Measurements from ENCODE around the gene TSHB. TPM values are rescaled to one million over a fixed set of nuclear protein-coding genes. Genes with fewer than 3 reads are reported as not detected.

Gene TSHB
- total RNA-seq, 2 donors from 2014 or later, result not detected

DNA sequence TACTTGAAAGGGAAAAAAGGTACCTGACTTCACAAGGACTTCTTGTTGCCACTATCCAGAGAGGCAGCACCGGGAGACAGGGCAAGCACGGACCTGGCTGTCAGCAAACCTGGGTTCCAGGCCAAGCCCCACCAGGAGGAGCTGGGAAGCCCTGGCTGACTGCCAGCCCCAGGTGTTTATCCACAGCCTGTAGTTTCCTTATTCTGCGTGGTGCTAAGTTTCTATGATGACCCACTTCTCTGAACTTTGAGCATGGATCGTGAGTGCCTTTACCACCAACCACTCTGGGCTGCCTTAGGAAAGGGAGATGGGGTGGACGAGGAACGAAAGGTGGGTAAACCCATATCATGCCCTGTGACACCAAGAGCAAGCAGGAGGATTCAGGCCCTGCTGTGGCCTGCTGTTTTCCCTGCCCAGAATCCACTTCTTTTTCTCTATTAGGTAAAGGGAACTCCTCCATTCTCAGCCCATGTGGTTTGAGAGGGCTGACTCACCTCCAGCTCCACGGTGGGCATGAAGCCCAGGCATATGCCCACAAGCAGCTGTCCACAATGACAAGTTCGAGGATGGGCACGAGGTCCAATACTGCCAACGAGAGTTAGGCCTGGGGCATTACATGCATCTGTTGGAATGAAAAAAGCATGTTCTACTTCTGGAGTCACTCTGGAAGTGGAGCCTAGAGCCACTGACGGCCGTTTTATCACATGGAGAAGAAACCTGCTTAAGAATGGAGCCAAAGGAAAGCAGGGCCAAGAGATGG lies 39.4 kb downstream of the TSHB start:
- 51 to 55% methylated on average over 12 of the region's 12 CpGs for WGBS, 2 donors
- DNase-seq (peak in 3 of 4 donors; percentile 18 to 54 (median 49)), ATAC-seq (peak; percentile 22)
- peak overlapping the region in 3 of 4 donors; percentile 39 to 65 (median 60) for H3K27ac ChIP-seq
- peaks cover 25% of the 10 kb centered on the region for H3K4me1 ChIP-seq
- no peaks in the 10 kb centered on the region for H3K27me3 ChIP-seq
- intact Hi-C loops (cut with DNase I), result no loop called here
- H3K36me3 ChIP-seq (replicated peaks in 1 of 2; ENCODE audit: insufficient read depth in 1 of 2, low read depth in 2 of 2), result no peaks in the 10 kb centered on the region
- TF ChIP-seq, protein P1, sequence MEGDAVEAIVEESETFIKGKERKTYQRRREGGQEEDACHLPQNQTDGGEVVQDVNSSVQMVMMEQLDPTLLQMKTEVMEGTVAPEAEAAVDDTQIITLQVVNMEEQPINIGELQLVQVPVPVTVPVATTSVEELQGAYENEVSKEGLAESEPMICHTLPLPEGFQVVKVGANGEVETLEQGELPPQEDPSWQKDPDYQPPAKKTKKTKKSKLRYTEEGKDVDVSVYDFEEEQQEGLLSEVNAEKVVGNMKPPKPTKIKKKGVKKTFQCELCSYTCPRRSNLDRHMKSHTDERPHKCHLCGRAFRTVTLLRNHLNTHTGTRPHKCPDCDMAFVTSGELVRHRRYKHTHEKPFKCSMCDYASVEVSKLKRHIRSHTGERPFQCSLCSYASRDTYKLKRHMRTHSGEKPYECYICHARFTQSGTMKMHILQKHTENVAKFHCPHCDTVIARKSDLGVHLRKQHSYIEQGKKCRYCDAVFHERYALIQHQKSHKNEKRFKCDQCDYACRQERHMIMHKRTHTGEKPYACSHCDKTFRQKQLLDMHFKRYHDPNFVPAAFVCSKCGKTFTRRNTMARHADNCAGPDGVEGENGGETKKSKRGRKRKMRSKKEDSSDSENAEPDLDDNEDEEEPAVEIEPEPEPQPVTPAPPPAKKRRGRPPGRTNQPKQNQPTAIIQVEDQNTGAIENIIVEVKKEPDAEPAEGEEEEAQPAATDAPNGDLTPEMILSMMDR (IDR thresholded peaks at IDR 0.05), result no peak
- no peak for TF ChIP-seq POLR2A (IDR thresholded peaks at IDR 0.05)
- no peaks in the 10 kb centered on the region for H3K9me3 ChIP-seq
- no peak overlapping the region for H3K4me3 ChIP-seq

DNA sequence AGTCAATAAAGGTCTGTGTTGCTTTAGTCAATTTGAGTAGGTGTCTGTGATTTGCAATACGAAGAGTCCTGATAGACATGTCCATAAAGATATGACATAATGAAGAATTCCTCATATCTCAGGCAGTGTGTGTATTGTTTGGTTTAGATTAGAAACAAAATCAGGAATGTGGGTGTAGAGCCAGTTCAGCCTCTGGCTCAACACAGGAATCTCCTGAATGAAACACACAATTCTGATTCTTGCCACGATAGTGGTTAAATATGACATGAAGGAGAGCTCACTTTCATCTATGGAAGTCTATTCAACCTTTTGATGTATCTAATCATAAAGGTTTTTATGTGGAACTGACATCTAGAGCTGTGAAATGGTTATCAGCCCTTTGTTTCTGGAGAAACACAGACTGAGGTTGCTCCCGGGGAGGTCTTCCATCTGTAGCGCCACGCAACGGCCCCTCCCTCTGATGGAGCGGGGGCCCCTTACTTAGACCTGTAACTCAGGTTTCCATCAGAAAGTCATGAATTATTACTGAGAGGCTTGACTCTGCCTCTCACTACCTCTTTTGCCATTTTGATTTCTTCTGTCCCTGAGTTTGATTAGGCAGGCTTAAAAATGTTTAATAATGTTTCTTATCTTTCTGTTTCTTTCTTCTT lies 40.2 kb downstream of the TSHB start:
- H3K4me3 ChIP-seq, result no peak overlapping the region
- 47 to 59% methylated on average over 7 of the region's 7 CpGs for WGBS, 2 donors
- ATAC-seq, result peak; percentile 74
- H3K27me3 ChIP-seq, result no peaks in the 10 kb centered on the region
- intact Hi-C loops (cut with DNase I), result no loop called here
- H3K27ac ChIP-seq, result peak overlapping the region in 3 of 4 donors; percentile 39 to 65 (median 60)
- TF ChIP-seq, protein P1 (IDR thresholded peaks at IDR 0.05), result no peak
- no peak for TF ChIP-seq POLR2A (IDR thresholded peaks at IDR 0.05)
- peaks cover 25% of the 10 kb centered on the region for H3K4me1 ChIP-seq
- H3K9me3 ChIP-seq, result no peaks in the 10 kb centered on the region
- H3K36me3 ChIP-seq (replicated peaks in 1 of 2; ENCODE audit: insufficient read depth in 1 of 2, low read depth in 2 of 2), result no peaks in the 10 kb centered on the region
- DNase-seq, result no peak

DNA sequence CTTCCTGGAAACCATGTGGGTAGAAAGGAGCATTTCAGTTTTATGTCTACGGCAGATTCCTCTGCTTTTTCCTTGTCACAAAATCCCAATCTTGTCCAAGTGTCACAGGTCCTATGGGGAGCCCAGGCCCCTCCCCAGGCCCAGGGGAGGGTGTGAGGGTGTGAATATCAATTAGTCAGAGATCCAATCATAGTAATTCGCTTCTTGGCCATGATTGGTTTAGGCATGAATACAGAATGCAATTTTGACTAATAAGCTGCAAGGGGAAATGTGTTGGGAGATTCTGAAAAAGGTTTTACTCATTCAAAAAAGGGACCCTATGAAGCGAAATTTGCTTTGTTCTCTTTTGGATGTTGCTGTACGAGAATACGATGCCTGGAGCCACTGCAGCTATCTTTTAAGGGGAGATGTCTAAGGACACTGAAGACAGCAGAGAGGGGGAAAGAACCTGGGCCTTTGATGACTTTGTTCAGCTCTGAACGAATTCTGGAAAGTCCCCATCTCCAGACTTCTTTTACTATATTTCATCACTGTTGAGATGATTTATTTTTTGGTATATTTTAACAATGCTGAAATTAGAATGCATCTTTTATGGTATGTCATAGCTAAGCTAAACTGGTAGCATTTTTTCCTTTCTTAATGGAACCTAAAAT lies 41.5 kb downstream of the TSHB start:
- intact Hi-C loops (cut with DNase I), result no loop called here
- WGBS, 2 donors, result 81 to 83% methylated on average over 6 of the region's 6 CpGs
- H3K4me1 ChIP-seq, result peaks cover 25% of the 10 kb centered on the region
- H3K27me3 ChIP-seq, result no peaks in the 10 kb centered on the region
- DNase-seq (no peak), ATAC-seq (no peak)
- H3K4me3 ChIP-seq, result no peak overlapping the region
- H3K27ac ChIP-seq, result no peak overlapping the region
- TF ChIP-seq POLR2A (IDR thresholded peaks at IDR 0.05), result no peak
- no peaks in the 10 kb centered on the region for H3K36me3 ChIP-seq (replicated peaks in 1 of 2; ENCODE audit: insufficient read depth in 1 of 2, low read depth in 2 of 2)
- H3K9me3 ChIP-seq, result no peaks in the 10 kb centered on the region

DNA sequence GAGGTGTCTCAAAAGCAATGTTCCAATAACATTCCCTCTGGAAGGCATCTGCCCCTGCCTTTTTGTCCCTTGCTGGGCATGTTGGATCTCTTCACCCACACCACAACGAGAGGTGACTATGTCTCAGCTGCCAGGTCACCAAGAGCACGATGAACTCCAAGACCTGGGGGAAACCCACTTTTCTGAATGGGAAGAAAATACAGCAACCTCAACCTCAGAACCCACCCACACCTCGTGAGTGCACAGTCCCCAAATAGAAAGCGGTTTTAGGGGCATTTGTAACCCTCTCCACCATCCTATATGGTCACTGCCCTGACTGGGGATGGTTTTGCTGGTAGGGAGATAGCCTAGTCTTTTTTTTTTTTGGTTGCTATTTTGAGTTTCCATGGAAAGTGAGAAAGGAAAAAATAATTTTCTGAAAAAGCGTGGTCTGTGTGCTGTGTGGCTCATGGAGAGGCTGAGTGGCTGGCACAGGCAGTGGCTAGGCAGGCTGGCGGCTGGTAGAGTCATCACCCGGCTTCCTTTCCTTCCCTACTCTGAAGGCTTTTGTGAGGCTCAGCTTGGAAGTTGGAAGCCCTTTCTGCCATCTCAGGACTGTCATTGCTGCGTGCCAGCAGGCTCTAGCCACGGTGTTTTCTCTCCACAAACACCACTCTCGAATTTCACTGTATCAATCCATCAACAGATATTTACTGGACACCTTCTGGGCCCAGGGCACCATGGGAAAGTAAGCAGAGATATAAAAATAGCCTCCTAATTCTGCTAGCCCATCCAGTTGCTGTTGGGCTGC lies 43.9 kb downstream of the TSHB start:
- TF ChIP-seq, protein P1 (IDR thresholded peaks at IDR 0.05), result no peak
- TF ChIP-seq POLR2A (IDR thresholded peaks at IDR 0.05), result no peak
- H3K36me3 ChIP-seq (replicated peaks in 1 of 2; ENCODE audit: insufficient read depth in 1 of 2, low read depth in 2 of 2), result no peaks in the 10 kb centered on the region
- 54 to 57% methylated on average over 10 of the region's 10 CpGs for WGBS, 2 donors
- DNase-seq (no peak), ATAC-seq (no peak)
- no peaks in the 10 kb centered on the region for H3K27me3 ChIP-seq
- H3K27ac ChIP-seq, result no peak overlapping the region
- peaks cover 19% of the 10 kb centered on the region for H3K4me1 ChIP-seq
- no peaks in the 10 kb centered on the region for H3K9me3 ChIP-seq
- no peak overlapping the region for H3K4me3 ChIP-seq
- intact Hi-C loops (cut with DNase I), result no loop called here
